ENCODE data around the gene ODC1.

GRCh38 chr2:10482913-10483312 lies 34.8 kb upstream of the ODC1 start:
- TF ChIP-seq, protein P1, sequence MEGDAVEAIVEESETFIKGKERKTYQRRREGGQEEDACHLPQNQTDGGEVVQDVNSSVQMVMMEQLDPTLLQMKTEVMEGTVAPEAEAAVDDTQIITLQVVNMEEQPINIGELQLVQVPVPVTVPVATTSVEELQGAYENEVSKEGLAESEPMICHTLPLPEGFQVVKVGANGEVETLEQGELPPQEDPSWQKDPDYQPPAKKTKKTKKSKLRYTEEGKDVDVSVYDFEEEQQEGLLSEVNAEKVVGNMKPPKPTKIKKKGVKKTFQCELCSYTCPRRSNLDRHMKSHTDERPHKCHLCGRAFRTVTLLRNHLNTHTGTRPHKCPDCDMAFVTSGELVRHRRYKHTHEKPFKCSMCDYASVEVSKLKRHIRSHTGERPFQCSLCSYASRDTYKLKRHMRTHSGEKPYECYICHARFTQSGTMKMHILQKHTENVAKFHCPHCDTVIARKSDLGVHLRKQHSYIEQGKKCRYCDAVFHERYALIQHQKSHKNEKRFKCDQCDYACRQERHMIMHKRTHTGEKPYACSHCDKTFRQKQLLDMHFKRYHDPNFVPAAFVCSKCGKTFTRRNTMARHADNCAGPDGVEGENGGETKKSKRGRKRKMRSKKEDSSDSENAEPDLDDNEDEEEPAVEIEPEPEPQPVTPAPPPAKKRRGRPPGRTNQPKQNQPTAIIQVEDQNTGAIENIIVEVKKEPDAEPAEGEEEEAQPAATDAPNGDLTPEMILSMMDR (conservative IDR thresholded peaks at IDR 0.05), result no peak
- no peak for TF ChIP-seq ZFX (IDR thresholded peaks at IDR 0.05)

Data from C4-2B (cell line).